Measurements from ENCODE around the gene KLHL22.

Gene KLHL22

GRCh38 chr22:20427104-20427944 is 68.3 kb downstream of the KLHL22 start:
- no peaks in the 10 kb centered on the region for H3K9me3 ChIP-seq (ENCODE audit: insufficient read depth, low read depth, low read length)
- no peaks in the 10 kb centered on the region for H3K9me2 ChIP-seq (replicated peaks; ENCODE audit: low read depth, low read length)
- no peak overlapping the region for H3K4me2 ChIP-seq (ENCODE audit: low read depth, low read length, poor library complexity, severe bottlenecking)
- no peaks in the 10 kb centered on the region for H3F3A ChIP-seq (ENCODE audit: low read depth)
- no peak overlapping the region for H3K4me3 ChIP-seq (ENCODE audit: low read length, poor library complexity, severe bottlenecking)
- TF ChIP-seq EZH2phosphoT487 (IDR thresholded peaks at IDR 0.05; ENCODE audit: borderline replicate concordance) (no peak), CTCF (conservative IDR thresholded peaks at IDR 0.05; ENCODE audit: low read length) (no peak)
- peaks cover 14% of the 10 kb centered on the region for H3K4me1 ChIP-seq (ENCODE audit: insufficient read depth, low read length, poor library complexity, severe bottlenecking)
- H3K27me3 ChIP-seq (ENCODE audit: insufficient read depth, low read length, poor library complexity, severe bottlenecking): no peaks in the 10 kb centered on the region
- H3K9ac ChIP-seq (ENCODE audit: low read depth, low read length, poor library complexity, severe bottlenecking): no peak overlapping the region
- no peak overlapping the region for H2AFZ ChIP-seq (ENCODE audit: low read length)
- H4K20me1 ChIP-seq (ENCODE audit: insufficient read depth, low read length, poor library complexity, severe bottlenecking): no peaks in the 10 kb centered on the region
- H3K36me3 ChIP-seq (ENCODE audit: insufficient read depth, low read length): no peaks in the 10 kb centered on the region
- H3K79me2 ChIP-seq (ENCODE audit: insufficient read depth, low read length): no peaks in the 10 kb centered on the region

GRCh38 chr22:20426259-20426615 is 69.4 kb downstream of the KLHL22 start:
- no peak overlapping the region for H3K4me3 ChIP-seq (ENCODE audit: low read length, poor library complexity, severe bottlenecking)
- H3K4me1 ChIP-seq (ENCODE audit: insufficient read depth, low read length, poor library complexity, severe bottlenecking): peaks cover 17% of the 10 kb centered on the region
- H3K36me3 ChIP-seq (ENCODE audit: insufficient read depth, low read length): no peaks in the 10 kb centered on the region
- no peak overlapping the region for H3K4me2 ChIP-seq (ENCODE audit: low read depth, low read length, poor library complexity, severe bottlenecking)
- H3K79me2 ChIP-seq (ENCODE audit: insufficient read depth, low read length): no peaks in the 10 kb centered on the region
- no peak overlapping the region for H2AFZ ChIP-seq (ENCODE audit: low read length)
- no peaks in the 10 kb centered on the region for H3K27me3 ChIP-seq (ENCODE audit: insufficient read depth, low read length, poor library complexity, severe bottlenecking)
- no peaks in the 10 kb centered on the region for H4K20me1 ChIP-seq (ENCODE audit: insufficient read depth, low read length, poor library complexity, severe bottlenecking)
- H3F3A ChIP-seq (ENCODE audit: low read depth): no peaks in the 10 kb centered on the region
- H3K9me2 ChIP-seq (replicated peaks; ENCODE audit: low read depth, low read length): no peaks in the 10 kb centered on the region
- no peak overlapping the region for H3K9ac ChIP-seq (ENCODE audit: low read depth, low read length, poor library complexity, severe bottlenecking)
- no peak for TF ChIP-seq CTCF (conservative IDR thresholded peaks at IDR 0.05; ENCODE audit: low read length)
- no peak for TF ChIP-seq EZH2phosphoT487 (IDR thresholded peaks at IDR 0.05; ENCODE audit: borderline replicate concordance)
- no peaks in the 10 kb centered on the region for H3K9me3 ChIP-seq (ENCODE audit: insufficient read depth, low read depth, low read length)

GRCh38 chr22:20425566-20426258 is 69.9 kb downstream of the KLHL22 start:
- no peaks in the 10 kb centered on the region for H3K79me2 ChIP-seq (ENCODE audit: insufficient read depth, low read length)
- no peaks in the 10 kb centered on the region for H4K20me1 ChIP-seq (ENCODE audit: insufficient read depth, low read length, poor library complexity, severe bottlenecking)
- TF ChIP-seq CTCF (conservative IDR thresholded peaks at IDR 0.05; ENCODE audit: low read length) (no peak), EZH2phosphoT487 (IDR thresholded peaks at IDR 0.05; ENCODE audit: borderline replicate concordance) (no peak)
- H3K9ac ChIP-seq (ENCODE audit: low read depth, low read length, poor library complexity, severe bottlenecking): no peak overlapping the region
- H2AFZ ChIP-seq (ENCODE audit: low read length): no peak overlapping the region
- no peak overlapping the region for H3K4me2 ChIP-seq (ENCODE audit: low read depth, low read length, poor library complexity, severe bottlenecking)
- H3F3A ChIP-seq (ENCODE audit: low read depth): no peaks in the 10 kb centered on the region
- peaks cover 17% of the 10 kb centered on the region for H3K4me1 ChIP-seq (ENCODE audit: insufficient read depth, low read length, poor library complexity, severe bottlenecking)
- no peaks in the 10 kb centered on the region for H3K9me2 ChIP-seq (replicated peaks; ENCODE audit: low read depth, low read length)
- no peaks in the 10 kb centered on the region for H3K27me3 ChIP-seq (ENCODE audit: insufficient read depth, low read length, poor library complexity, severe bottlenecking)
- H3K36me3 ChIP-seq (ENCODE audit: insufficient read depth, low read length): no peaks in the 10 kb centered on the region
- no peaks in the 10 kb centered on the region for H3K9me3 ChIP-seq (ENCODE audit: insufficient read depth, low read depth, low read length)
- no peak overlapping the region for H3K4me3 ChIP-seq (ENCODE audit: low read length, poor library complexity, severe bottlenecking)

Measured in Loucy (cell line).